H1 (cell line): ENCODE results near the gene ZBTB7A. TPM values are rescaled to one million over a fixed set of nuclear protein-coding genes. Genes with fewer than 3 reads are reported as not detected.

Source experiments
- BACH1 ChIP-seq: IDR thresholded peaks from 2 replicates; pipeline ENCODE4 v1.6.1; 2012; ENCODE audit warnings: low read length, improper control_type of control experiment
- CBX5 ChIP-seq: fragments of 300-800, 300-1000 bp; sonication (generic); IDR thresholded peaks from 2 replicates; pipeline ENCODE4 v1.7.1; 2016; ENCODE audit warnings: antibody characterized with exemption, low read length, low read depth
- GABPA ChIP-seq: IDR thresholded peaks from 2 replicates; pipeline ENCODE4 v1.6.1; 2011; ENCODE audit warnings: mild to moderate bottlenecking, low read length, moderate library complexity, borderline replicate concordance; ENCODE audit not compliant: insufficient read depth
- HDAC6 ChIP-seq: IDR thresholded peaks from one replicate; pipeline ENCODE4 v1.7.1; 2012; ENCODE audit warnings: low read depth, mild to moderate bottlenecking, inconsistent platforms, low read length, moderate library complexity
- KDM4A ChIP-seq: IDR thresholded peaks from one replicate; pipeline ENCODE4 v1.7.1; 2012; ENCODE audit warnings: low read depth, mild to moderate bottlenecking, moderate library complexity, low read length, inconsistent platforms; ENCODE audit not compliant: severe bottlenecking
- polyA plus RNA-seq, 7 experiments: library from polyadenylated mRNA; depleted of rRNA in 3 of 7; stranded (reverse) in 5 of 7; unstranded in 2 of 7; fragments of >200 nt in 5 of 7; fragments of 200-250 nt in 2 of 7; gene quantifications; 1 replicate in 5 of 7; 2 replicates in 1 of 7; 4 replicates in 1 of 7; pipeline versions ENCODE4 v1.2.1 to v1.2.3, GENCODE V29; 2011 to 2013; ENCODE audit warnings: missing spikeins in 2 of 7, mixed read lengths in 2 of 7
- total RNA-seq: library from RNA; stranded (reverse); fragmentation: NEBNext Ultra II Directional; extraction: Animal tissue kit (Norgen Biotek cat#: 25700); gene quantifications from 2 replicates; pipeline ENCODE4 v1.2.1, GENCODE V29; 2021

ZBTB7A gene
- total and polyA plus RNA-seq, 2 of the 8 experiments (the other 6 are each of a cell fraction or from before 2014, with no cell fraction given), result 5.6 to 17.8 TPM

DNA sequence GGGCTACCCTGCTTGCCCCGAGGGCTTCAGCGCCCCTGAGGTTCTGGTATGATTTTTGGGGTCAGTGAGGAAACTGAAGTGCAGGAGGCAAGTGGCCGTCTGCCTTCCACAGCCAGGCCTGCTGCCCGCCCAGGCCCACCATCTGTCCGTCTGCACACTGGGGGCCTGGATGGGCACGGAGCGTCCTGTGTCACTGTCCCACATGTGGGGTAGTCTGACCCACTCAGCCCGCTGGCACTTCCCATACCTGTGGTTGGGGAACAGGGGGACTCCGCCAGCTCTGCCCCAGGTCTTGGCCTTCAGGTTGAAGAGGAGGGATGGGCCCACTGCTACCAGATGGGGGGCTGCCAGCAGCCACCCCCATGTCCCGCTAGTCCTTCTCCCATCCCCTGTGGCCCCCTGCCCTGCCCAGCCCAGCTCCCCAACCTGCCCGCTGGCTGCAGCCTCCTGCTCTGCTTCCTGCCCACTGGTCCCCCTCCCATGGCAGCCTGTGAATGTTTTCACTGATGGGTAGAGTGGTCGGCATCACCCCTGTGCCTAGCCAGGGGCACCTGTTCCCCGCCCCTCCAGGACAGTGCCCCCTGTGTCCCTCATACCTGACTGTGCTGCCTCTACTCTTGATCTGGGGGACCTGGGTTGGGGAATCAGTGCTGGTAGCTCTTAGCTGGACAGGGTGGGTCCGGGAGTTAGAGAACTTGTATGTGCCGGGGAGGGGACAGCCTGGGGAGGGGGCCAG lies 49.6 kb downstream of the ZBTB7A start (continued):
- TF ChIP-seq HDAC6 (no peak), KDM4A (no peak), BACH1 (no peak), GABPA (no peak), CBX5 (no peak)
